Ammon's horn (tissue), 1 donor: Measurements from ENCODE around the gene SREBF1.
"Not testable (repeated sequence)": the region's sequence is repeated elsewhere in the genome, so short reads cannot be mapped to it uniquely, and the experiment has no call there.

Experiments used
- DNase-seq: peaks from one replicate; pipeline ENCODE4 v3.0.0-alpha.2; 2016; ENCODE audit warnings: low spot score

The SREBF1 gene

DNA sequence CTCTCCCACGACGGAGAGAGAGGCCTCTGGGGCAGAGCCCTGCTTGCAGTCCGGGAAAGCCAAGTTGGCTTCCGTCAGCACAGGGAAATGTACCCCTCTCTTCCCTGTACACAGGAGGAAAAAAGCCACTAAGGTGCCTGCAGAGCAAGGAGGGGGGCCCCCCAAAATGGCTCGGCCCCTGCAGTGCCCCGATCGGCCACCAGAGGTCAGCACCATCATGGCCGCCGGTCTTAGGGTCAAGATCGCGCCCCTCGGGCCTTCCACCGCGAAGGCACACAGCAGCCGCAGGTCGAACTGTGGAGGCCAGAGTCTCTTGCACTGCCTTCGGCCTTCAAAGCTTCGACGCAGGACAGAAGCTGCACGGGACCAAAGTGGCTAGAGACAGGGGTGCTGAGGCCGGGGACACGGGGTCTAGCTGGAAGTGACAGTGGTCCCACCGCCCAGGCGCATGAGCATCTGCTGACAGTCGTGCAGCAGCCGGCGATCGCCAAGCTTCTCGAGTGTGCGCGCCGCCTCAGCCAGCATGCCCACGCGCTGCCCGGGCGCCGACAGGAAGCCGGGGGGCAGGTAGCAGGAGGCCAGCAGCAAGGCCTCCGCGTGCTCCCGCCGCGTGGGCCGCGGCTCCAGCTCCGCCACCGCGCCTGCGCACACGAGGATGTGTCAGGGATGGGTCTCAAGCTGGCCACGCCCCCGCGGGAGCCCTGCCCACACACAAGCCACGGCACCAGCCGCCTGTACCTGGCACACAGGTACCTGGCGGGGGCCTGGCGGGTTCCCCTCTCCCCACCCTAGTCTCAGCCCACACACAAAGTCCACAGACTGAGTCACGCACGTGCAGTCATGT, 24.4 kb downstream of the SREBF1 start:
- peak; percentile 63 for DNase-seq

GRCh38 chr17:17811381-17812210, 25.2 kb downstream of the SREBF1 start:
- DNase-seq: no peak

- DNase-seq: no peak
Measured at GRCh38 chr17:17810895-17811248, 25.9 kb downstream of the SREBF1 start.

GRCh38 chr17:17810084-17810894, 26.5 kb downstream of the SREBF1 start:
- DNase-seq: no peak

DNA sequence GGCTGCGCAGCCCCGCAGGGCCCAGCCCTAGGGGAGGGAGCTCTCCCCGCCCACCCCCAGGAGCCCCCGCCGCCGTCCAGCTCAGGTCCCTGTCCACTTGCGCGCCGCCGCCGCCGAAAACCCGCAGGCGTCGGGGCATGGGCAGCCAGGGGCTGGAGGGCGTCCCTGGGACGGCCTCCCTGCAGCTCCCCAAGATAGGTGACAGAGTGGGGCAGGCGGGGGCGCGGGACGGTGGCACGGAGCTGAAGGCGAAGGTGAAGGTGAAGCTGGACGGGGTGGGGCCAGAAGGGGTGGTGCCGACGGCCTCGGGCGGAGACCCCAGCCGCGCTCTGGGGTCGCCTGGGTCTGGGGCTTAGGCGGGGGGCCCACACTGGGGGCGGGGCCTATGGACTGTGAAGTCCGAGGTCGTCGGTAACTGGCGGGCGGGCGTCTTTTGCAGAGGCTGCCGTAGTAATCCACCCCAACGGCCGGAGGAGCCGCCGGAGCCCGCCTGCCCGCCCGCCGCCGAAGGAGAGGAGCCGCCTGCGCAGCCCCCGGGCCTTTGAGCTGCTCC, 27.2 kb downstream of the SREBF1 start:
- no peak for DNase-seq

DNA sequence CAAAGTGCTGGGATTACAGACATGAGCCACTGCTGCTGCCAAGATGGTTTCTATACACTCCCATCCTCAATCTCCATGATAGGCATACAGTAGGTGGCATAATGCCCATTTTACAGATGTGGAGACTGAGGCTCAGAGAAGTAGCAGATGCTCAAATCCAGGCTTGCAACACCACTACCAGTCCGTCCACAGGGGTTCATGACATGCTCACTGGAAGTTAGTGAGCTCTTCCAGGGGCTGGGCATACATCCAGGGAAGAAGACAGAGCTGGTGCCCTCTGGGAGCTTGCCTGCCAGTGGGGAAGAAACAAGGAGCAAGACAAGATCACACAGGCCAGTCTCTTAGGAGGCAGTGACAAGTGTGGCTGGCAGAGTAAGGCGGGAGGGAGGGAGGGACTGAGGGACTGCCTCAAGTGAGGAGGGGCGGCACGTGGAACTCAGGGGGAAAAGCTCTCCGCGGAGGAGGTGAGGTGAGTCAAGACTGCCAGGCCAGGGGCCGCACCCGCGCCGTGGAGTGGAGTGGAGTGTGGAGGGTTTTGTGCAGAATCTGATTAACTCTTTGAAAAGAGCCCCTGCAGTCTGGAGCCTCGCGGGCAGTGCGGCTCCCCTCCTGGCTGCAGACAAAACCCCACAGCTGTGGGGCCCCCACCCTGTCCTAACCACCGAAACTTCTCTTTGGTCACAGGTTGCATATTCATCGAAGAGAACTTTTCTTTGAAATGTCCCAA, 27.9 kb downstream of the SREBF1 start:
- no peak for DNase-seq

DNA sequence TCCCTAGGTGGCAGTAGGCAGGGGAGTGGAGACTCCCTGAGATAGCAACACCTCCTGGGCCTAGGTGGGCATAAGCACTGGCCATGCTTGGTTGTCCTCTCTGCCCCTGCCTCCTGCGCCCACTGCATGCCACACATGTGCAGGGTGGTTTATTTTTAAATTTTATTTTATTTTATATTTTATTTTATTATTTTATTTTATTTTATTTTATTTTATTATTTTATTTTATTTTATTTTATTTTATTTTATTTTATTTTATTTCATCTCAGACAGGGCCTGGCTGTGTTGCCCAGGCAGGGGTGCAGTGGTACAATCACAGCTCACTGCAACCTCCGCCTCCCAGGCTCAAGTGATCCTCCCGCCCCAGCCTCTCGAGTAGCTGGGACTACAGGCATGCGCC, 28.6 kb downstream of the SREBF1 start:
- not testable (repeated sequence) for DNase-seq

- no peak for DNase-seq
Measured at GRCh38 chr17:17807440-17807839, 29.3 kb downstream of the SREBF1 start.

GRCh38 chr17:17806611-17807274, 30.0 kb downstream of the SREBF1 start:
- no peak for DNase-seq

- DNase-seq: no peak
Measured at GRCh38 chr17:17806035-17806434, 30.8 kb downstream of the SREBF1 start.

GRCh38 chr17:17805575-17805974, 31.2 kb downstream of the SREBF1 start:
- DNase-seq: no peak

GRCh38 chr17:17804007-17804406, 32.8 kb downstream of the SREBF1 start:
- no peak for DNase-seq

GRCh38 chr17:17801800-17802481, 34.8 kb downstream of the SREBF1 start:
- DNase-seq: no peak

DNA sequence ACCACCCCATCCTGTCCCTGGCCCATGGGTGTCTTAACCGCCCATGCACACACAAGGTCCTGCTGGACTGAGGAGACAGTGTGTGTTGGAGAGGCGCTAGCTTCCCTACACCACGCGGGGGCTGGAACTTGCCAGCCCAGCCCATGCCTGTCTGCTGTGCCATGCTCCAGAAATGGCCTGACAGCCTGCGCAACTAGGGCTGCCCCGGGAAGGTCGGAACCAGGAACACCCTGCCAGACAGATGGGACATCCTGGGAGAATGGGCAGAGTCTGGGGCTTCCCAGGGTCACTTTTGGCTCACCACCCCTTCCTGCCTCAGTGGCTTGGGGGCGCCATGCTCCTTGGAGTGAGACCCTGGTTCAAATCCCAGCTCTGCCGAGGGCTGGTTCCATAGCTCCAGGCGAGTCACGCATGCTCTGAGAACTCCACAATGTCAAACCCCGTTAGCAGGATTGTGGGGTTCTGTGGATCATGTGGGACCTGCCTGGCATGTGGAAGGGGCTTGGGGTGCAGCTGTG, 36.2 kb downstream of the SREBF1 start:
- DNase-seq: no peak

GRCh38 chr17:17798573-17799255, 38.1 kb downstream of the SREBF1 start:
- no peak for DNase-seq

GRCh38 chr17:17798010-17798556, 38.7 kb downstream of the SREBF1 start:
- DNase-seq: no peak

DNA sequence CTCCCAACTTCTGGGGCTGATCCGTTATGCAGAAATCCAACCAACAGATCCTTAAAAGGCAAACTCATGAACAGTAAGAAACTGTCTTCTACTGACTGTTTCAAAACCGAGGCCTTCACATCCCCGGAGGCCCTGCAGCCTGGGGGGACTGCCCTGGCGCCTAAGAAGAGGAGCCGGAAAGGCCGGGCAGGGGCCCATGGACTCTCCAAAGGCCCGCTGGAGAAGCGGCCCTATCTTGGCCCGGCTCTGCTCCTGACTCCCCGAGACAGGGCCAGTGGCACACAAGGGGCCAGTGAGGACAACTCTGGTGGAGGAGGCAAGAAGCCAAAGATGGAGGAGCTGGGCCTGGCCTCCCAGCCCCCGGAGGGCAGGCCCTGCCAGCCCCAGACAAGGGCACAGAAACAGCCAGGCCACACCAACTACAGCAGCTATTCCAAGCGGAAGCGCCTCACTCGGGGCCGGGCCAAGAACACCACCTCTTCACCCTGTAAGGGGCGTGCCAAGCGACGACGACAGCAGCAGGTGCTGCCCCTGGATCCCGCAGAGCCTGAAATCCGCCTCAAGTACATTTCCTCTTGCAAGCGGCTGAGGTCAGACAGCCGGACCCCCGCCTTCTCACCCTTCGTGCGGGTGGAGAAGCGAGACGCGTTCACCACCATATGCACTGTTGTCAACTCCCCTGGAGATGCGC, 39.5 kb downstream of the SREBF1 start:
- DNase-seq: no peak

DNA sequence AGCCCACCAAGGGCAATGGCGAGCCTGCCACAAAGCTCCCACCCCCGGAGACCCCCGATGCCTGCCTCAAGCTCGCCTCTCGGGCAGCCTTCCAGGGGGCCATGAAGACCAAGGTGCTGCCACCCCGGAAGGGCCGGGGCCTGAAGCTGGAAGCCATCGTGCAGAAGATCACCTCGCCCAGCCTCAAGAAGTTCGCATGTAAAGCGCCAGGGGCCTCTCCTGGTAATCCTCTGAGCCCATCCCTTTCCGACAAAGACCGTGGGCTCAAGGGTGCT, 40.1 kb downstream of the SREBF1 start:
- no peak for DNase-seq
